WTC11 (cell line): Measurements from ENCODE around the gene QRSL1.

ENCODE experiments used
- CREM ChIP-seq: sonication (generic); formaldehyde crosslinking; IDR thresholded peaks from 2 replicates; pipeline ENCODE4 v1.8.1; 2022; ENCODE audit warnings: mild to moderate bottlenecking, missing genetic modification reagents, moderate library complexity
- CTCF ChIP-seq: fragments of 200-600 bp; IDR thresholded peaks from 2 replicates; pipeline ENCODE4 v1.8.0; 2022; ENCODE audit warnings: antibody characterized with exemption
- E2F5 ChIP-seq: sonication (generic); formaldehyde crosslinking; IDR thresholded peaks from 2 replicates; pipeline ENCODE4 v1.8.1; 2022; ENCODE audit warnings: mild to moderate bottlenecking, moderate library complexity, missing genetic modification reagents
- ETV6 ChIP-seq: sonication (generic); formaldehyde crosslinking; IDR thresholded peaks from 2 replicates; pipeline ENCODE4 v1.8.1; 2022; ENCODE audit warnings: mild to moderate bottlenecking, missing genetic modification reagents
- JUN ChIP-seq: sonication (generic); formaldehyde crosslinking; IDR thresholded peaks from 2 replicates; pipeline ENCODE4 v1.8.0; 2023; ENCODE audit warnings: mild to moderate bottlenecking, missing genetic modification reagents
- KAT7 ChIP-seq: sonication (generic); formaldehyde crosslinking; IDR thresholded peaks from 2 replicates; pipeline ENCODE4 v1.8.1; 2023; ENCODE audit warnings: missing genetic modification reagents, mild to moderate bottlenecking, borderline replicate concordance
- TCF7 ChIP-seq: sonication (generic); formaldehyde crosslinking; IDR thresholded peaks from 2 replicates; pipeline ENCODE4 v1.8.0; 2022; ENCODE audit warnings: mild to moderate bottlenecking, low read depth, missing genetic modification reagents, moderate library complexity
- TF ChIP-seq, protein P1 (sequence below): sonication (generic); formaldehyde crosslinking; IDR thresholded peaks from 2 replicates; pipeline ENCODE4 v1.8.1; 2022; ENCODE audit warnings: low read depth, missing genetic modification reagents, borderline replicate concordance
- TF ChIP-seq, protein P2 (sequence below): sonication (generic); formaldehyde crosslinking; conservative IDR thresholded peaks from 2 replicates; pipeline ENCODE4 v1.8.1; 2023; ENCODE audit warnings: mild to moderate bottlenecking, low read depth, missing genetic modification reagents, moderate library complexity
- TF ChIP-seq, protein P3 (sequence below): sonication (generic); formaldehyde crosslinking; IDR thresholded peaks from 2 replicates; pipeline ENCODE4 v1.8.0; 2022; ENCODE audit warnings: mild to moderate bottlenecking, missing genetic modification reagents

DNA sequence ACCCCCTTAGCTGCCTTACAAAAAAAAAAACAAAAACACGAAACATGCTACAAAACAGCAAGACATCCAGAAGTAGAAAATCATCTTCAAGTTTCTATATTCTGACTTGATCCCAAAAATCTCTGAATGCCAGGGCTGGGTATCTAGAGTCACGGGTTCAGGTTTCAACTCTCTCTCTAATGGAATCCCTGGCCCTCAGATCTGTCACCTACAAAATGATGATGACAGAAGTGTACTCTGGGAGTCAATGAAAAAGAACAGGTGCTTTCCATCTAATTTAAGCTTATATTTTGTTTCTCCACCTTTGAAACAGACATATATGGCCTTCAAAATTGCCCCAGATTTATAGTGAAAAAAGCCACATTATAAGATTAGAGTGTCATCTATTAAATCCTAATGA lies 18.3 kb upstream of the QRSL1 start:
- TF ChIP-seq CTCF (no peak), CREM (no peak), TCF7 (CRISPR knock-in tag) (no peak), KAT7 (CRISPR knock-in tag) (no peak), JUN (CRISPR knock-in tag) (no peak), ETV6 (no peak), E2F5 (CRISPR knock-in tag) (no peak)
- TF ChIP-seq, protein P1, sequence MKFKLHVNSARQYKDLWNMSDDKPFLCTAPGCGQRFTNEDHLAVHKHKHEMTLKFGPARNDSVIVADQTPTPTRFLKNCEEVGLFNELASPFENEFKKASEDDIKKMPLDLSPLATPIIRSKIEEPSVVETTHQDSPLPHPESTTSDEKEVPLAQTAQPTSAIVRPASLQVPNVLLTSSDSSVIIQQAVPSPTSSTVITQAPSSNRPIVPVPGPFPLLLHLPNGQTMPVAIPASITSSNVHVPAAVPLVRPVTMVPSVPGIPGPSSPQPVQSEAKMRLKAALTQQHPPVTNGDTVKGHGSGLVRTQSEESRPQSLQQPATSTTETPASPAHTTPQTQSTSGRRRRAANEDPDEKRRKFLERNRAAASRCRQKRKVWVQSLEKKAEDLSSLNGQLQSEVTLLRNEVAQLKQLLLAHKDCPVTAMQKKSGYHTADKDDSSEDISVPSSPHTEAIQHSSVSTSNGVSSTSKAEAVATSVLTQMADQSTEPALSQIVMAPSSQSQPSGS: no peak
- TF ChIP-seq, protein P2, sequence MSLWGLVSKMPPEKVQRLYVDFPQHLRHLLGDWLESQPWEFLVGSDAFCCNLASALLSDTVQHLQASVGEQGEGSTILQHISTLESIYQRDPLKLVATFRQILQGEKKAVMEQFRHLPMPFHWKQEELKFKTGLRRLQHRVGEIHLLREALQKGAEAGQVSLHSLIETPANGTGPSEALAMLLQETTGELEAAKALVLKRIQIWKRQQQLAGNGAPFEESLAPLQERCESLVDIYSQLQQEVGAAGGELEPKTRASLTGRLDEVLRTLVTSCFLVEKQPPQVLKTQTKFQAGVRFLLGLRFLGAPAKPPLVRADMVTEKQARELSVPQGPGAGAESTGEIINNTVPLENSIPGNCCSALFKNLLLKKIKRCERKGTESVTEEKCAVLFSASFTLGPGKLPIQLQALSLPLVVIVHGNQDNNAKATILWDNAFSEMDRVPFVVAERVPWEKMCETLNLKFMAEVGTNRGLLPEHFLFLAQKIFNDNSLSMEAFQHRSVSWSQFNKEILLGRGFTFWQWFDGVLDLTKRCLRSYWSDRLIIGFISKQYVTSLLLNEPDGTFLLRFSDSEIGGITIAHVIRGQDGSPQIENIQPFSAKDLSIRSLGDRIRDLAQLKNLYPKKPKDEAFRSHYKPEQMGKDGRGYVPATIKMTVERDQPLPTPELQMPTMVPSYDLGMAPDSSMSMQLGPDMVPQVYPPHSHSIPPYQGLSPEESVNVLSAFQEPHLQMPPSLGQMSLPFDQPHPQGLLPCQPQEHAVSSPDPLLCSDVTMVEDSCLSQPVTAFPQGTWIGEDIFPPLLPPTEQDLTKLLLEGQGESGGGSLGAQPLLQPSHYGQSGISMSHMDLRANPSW: no peak
- TF ChIP-seq, protein P3, sequence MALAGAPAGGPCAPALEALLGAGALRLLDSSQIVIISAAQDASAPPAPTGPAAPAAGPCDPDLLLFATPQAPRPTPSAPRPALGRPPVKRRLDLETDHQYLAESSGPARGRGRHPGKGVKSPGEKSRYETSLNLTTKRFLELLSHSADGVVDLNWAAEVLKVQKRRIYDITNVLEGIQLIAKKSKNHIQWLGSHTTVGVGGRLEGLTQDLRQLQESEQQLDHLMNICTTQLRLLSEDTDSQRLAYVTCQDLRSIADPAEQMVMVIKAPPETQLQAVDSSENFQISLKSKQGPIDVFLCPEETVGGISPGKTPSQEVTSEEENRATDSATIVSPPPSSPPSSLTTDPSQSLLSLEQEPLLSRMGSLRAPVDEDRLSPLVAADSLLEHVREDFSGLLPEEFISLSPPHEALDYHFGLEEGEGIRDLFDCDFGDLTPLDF (CRISPR knock-in tag): no peak
